ENCODE results near the gene NTM.

DNA sequence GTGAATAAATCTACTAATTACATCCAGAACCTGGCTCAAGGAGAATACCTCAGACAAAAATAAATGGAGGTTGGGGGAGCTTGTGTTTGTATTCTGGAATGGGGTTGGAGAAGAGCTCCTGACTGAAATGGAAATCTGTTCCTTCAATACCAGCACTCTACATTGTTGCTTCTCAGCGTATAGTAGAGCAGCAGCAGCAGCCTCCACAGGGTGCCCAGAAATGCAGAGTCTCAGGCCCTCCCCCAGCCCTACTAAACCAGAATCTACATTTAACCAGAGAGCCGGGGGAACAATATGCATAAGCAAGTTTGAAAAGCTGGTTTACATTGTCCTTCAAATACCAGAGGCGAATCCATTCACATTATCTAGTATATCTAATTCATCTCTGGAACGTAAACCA, 474.8 kb downstream of the NTM start:
- no peak for TF ChIP-seq POLR2AphosphoS5 (IDR thresholded peaks at IDR 0.05; ENCODE audit: low read depth, low read length)
- no peak for TF ChIP-seq TAF1 (IDR thresholded peaks at IDR 0.05; ENCODE audit: borderline replicate concordance, low read depth, low read length)
- no peak for TF ChIP-seq POLR2A (IDR thresholded peaks at IDR 0.05; ENCODE audit: low read depth, low read length)

Data from GM12892 (cell line).